Peyer's patch (tissue), 4 donors: ENCODE data around the gene SEMA3A. TPM values are rescaled to one million over a fixed set of nuclear protein-coding genes. Genes with fewer than 3 reads are reported as not detected.
"Not testable (repeated sequence)": the region's sequence is repeated elsewhere in the genome, so short reads cannot be mapped to it uniquely, and the experiment has no call there.

Experiments used
- DNase-seq, 3 donors: peaks; one replicate each; pipeline ENCODE4 v3.0.0-alpha.2; 2017 to 2019
- H3K27ac ChIP-seq, 4 donors: fragments of 200-600 bp; sonication (generic); one replicate each; pipeline ENCODE4 v1.5.1; 2016 to 2019
- H3K27me3 ChIP-seq, 2 donors: fragments of 200-600 bp; sonication (generic); one replicate each; pipeline ENCODE4 v1.5.1; 2019
- H3K36me3 ChIP-seq, 3 donors: fragments of 200-600 bp; sonication (generic); one replicate each; pipeline ENCODE4 v1.5.1; 2016 to 2019
- H3K4me1 ChIP-seq, 4 donors: fragments of 200-600 bp; sonication (generic); one replicate each; pipeline ENCODE4 v1.5.1; 2016 to 2019
- H3K4me3 ChIP-seq, 4 donors: fragments of 200-600 bp; sonication (generic); 1 replicate in 3 of 4; 2 replicates in 1 of 4; pipeline ENCODE4 v1.5.1; 2016 to 2019; ENCODE audit warnings: mild to moderate bottlenecking in 1 of 4
- H3K9me3 ChIP-seq, 4 donors: fragments of 200-600 bp; sonication (generic); one replicate each; pipeline ENCODE4 v1.5.1; 2016 to 2019; ENCODE audit warnings: mild to moderate bottlenecking in 1 of 4
- CTCF ChIP-seq, 6 experiments: fragments of 450-650 bp in 4 of 6; fragments of 200-600 bp in 2 of 6; sonication (generic) in 1 of 6; IDR thresholded peaks; one replicate each; pipeline ENCODE4 v1.5.1; 2017 to 2019; ENCODE audit warnings: antibody characterized with exemption in 6 of 6, mild to moderate bottlenecking in 3 of 6, moderate library complexity in 1 of 6
- POLR2A ChIP-seq, 2 donors: fragments of 450-650 bp; IDR thresholded peaks; one replicate each; pipeline ENCODE4 v1.5.1; 2017; ENCODE audit warnings: antibody characterized with exemption in 2 of 2, mild to moderate bottlenecking in 2 of 2, moderate library complexity in 2 of 2
- total RNA-seq, 4 donors: library from RNA; depleted of rRNA; stranded (reverse); fragments of >200 nt; gene quantifications; one replicate each; pipeline ENCODE4 v1.1.0, GENCODE V29; 2016

Gene SEMA3A
- total RNA-seq, 4 donors from 2014 or later: 1.3 to 12.4 (median 3.8) TPM

DNA sequence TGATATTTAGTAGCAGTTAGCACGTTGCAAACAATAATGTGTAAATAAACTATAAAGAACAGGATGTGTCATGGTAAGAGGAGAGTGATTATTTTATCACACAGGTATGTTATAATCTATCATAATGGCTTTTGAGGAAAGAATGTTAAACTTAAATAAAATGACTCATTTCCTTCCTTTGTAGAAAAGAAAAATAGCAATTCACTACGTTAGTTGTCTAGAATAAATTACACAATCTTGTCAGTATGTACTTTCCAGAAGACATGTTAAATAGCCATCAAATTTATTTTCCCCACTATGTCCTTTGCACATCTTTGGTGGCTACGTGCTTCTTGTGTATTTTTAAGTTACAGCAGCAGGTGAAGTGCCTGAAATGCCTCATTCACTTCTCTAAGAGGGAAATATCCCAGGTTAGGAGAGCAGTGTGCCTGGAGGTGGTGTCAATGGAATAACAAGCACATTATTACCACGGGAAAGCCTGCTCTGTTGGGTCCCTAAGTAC lies 133.8 kb downstream of the SEMA3A start:
- Histone ChIP-seq H3K36me3 (no peaks in the 10 kb centered on the region), H3K4me1 (no peaks in the 10 kb centered on the region), H3K9me3 (no peaks in the 10 kb centered on the region), H3K4me3 (no peak overlapping the region), H3K27ac (no peak overlapping the region), H3K27me3 (no peaks in the 10 kb centered on the region)
- no peak for TF ChIP-seq POLR2A (IDR thresholded peaks at IDR 0.05)
- no peak for TF ChIP-seq CTCF (IDR thresholded peaks at IDR 0.05)
- no peak for DNase-seq

GRCh38 chr7:84060000-84060399 lies 134.6 kb downstream of the SEMA3A start:
- no peaks in the 10 kb centered on the region for H3K4me1 ChIP-seq
- H3K27me3 ChIP-seq: no peaks in the 10 kb centered on the region
- TF ChIP-seq POLR2A (IDR thresholded peaks at IDR 0.05) (no peak), CTCF (IDR thresholded peaks at IDR 0.05) (no peak)
- no peak for DNase-seq
- no peaks in the 10 kb centered on the region for H3K36me3 ChIP-seq
- no peak overlapping the region for H3K4me3 ChIP-seq
- H3K27ac ChIP-seq: no peak overlapping the region
- no peaks in the 10 kb centered on the region for H3K9me3 ChIP-seq

DNA sequence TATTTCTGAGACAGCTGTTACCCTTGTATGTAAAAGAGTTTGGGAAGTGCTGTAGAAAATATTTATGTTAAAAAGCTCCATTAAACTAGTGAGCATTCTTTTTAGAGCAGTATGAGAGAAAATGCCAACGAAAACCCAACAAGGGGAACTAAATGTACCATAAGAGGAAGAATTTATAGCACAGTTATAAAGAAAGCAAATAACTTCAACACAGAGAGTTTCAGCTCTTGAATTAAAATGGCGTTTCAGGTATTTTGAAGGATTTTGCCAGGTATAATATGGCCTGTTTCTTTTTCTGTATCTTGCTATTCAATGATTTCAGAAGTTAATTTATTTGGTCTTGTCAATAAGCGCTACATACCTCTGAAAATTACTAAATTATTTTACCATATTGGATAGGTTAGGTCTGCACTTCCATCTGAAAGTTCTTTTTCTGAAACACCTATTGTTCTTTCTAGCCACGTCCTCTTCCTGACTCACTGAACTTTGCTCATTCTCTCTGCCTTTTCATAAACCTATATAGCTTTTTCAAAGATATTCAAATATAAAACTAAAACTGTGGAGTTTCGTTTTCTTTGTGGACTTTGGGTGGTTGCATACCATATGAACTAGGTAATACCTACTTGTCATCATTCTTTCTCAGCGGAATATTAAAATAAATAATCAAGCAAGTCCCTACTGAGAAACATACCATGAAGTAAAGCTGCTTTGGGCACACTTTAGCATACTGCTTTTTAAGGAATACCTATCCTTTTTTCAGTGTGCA lies 136.1 kb downstream of the SEMA3A start:
- no peak for TF ChIP-seq CTCF (IDR thresholded peaks at IDR 0.05)
- H3K9me3 ChIP-seq: no peaks in the 10 kb centered on the region
- no peak overlapping the region for H3K27ac ChIP-seq
- no peak overlapping the region for H3K4me3 ChIP-seq
- no peaks in the 10 kb centered on the region for H3K27me3 ChIP-seq
- DNase-seq: no peak
- no peaks in the 10 kb centered on the region for H3K4me1 ChIP-seq
- H3K36me3 ChIP-seq: no peaks in the 10 kb centered on the region

- Histone ChIP-seq H3K27me3 (no peaks in the 10 kb centered on the region), H3K9me3 (no peaks in the 10 kb centered on the region), H3K27ac (no peak overlapping the region), H3K4me3 (no peak overlapping the region), H3K4me1 (no peaks in the 10 kb centered on the region), H3K36me3 (no peaks in the 10 kb centered on the region)
- no peak for TF ChIP-seq CTCF (IDR thresholded peaks at IDR 0.05)
- TF ChIP-seq POLR2A (IDR thresholded peaks at IDR 0.05): no peak
- no peak for DNase-seq
Observed at GRCh38 chr7:84057576-84057975, 137.0 kb downstream of the SEMA3A start.

DNA sequence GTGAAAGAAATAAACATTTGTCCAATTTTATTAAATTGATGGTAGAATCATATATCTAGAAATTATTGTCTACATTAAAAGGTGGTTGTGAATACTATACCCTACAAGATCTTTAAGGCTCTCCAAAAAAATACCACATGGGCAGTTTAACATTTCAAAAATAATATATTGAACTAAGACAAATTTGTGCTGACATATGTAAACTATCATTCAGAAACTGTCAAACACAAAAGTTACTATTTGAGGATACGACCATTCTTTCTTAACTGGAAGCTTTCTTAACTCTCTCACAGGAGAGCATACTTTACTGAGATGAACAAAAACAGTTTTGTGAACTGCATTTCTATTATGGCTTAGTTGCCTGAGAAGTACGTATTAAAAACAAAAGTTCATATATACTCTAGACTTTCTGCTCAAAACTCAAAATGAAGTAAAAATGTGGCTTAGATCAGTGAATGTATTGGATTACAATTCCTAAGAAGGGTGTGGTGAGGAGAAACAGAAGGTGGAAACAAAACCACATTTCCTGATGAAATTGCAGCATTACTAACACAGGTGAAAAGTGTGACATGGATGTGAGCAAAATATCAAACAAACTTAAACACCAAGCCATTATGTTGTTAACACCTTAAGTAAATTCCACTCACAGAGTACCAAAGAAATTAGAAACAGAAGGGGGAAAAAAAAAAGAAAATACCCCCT lies 138.5 kb downstream of the SEMA3A start:
- Histone ChIP-seq H3K27me3 (no peaks in the 10 kb centered on the region), H3K9me3 (no peaks in the 10 kb centered on the region)
- TF ChIP-seq POLR2A (IDR thresholded peaks at IDR 0.05) (no peak), CTCF (IDR thresholded peaks at IDR 0.05) (no peak)

GRCh38 chr7:84055199-84055598 lies 139.4 kb downstream of the SEMA3A start:
- H3K4me1 ChIP-seq, H3K4me3 ChIP-seq, DNase-seq, H3K27me3 ChIP-seq, H3K9me3 ChIP-seq, H3K36me3 ChIP-seq, H3K27ac ChIP-seq: not testable (repeated sequence)

More for the DNA sequence above, 138.5 kb downstream of the SEMA3A start:
- no peak overlapping the region for H3K4me3 ChIP-seq
- no peaks in the 10 kb centered on the region for H3K36me3 ChIP-seq
- no peak for DNase-seq
- H3K27ac ChIP-seq: no peak overlapping the region
- H3K4me1 ChIP-seq: no peaks in the 10 kb centered on the region
